ENCODE measurements around the gene UBE2QL1.

UBE2QL1 gene

GRCh38 chr5:6541256-6542013 lies 92.8 kb downstream of the UBE2QL1 start:
- no peak for DNase-seq

GRCh38 chr5:6542421-6543345 lies 94.0 kb downstream of the UBE2QL1 start:
- DNase-seq, result no peak

GRCh38 chr5:6543346-6543730 lies 94.7 kb downstream of the UBE2QL1 start:
- DNase-seq, result no peak

GRCh38 chr5:6543830-6544560 lies 95.3 kb downstream of the UBE2QL1 start:
- no peak for DNase-seq
